Upper lobe of left lung (tissue), 4 donors: ENCODE measurements around the gene SLC17A8.

Source experiments
- CTCF ChIP-seq, 6 experiments: fragments of 450-650 bp in 4 of 6; fragments of 200-600 bp in 2 of 6; sonication (generic) in 2 of 6; IDR thresholded peaks; one replicate each; pipeline ENCODE4 v1.5.1; 2016 to 2019; ENCODE audit warnings: antibody characterized with exemption in 6 of 6
- POLR2A ChIP-seq, 4 donors: fragments of 450-650 bp; IDR thresholded peaks; one replicate each; pipeline ENCODE4 v1.5.1; 2016 to 2017; ENCODE audit warnings: antibody characterized with exemption in 4 of 4, mild to moderate bottlenecking in 2 of 4

- TF ChIP-seq CTCF (IDR thresholded peaks at IDR 0.05) (no peak), POLR2A (IDR thresholded peaks at IDR 0.05) (no peak)
These were observed 11.2 kb downstream of the SLC17A8 start for GRCh38 chr12:100368066-100368465.
